NCI-H748 treated with DMSO at 0.1 percent for 48 hours (cell line): ENCODE data around the gene MVB12A.

Source experiments
- DNase-seq: peaks from one replicate; lab custom pipeline; 2025; lab: John Stamatoyannopoulos, UW

Gene MVB12A

DNA sequence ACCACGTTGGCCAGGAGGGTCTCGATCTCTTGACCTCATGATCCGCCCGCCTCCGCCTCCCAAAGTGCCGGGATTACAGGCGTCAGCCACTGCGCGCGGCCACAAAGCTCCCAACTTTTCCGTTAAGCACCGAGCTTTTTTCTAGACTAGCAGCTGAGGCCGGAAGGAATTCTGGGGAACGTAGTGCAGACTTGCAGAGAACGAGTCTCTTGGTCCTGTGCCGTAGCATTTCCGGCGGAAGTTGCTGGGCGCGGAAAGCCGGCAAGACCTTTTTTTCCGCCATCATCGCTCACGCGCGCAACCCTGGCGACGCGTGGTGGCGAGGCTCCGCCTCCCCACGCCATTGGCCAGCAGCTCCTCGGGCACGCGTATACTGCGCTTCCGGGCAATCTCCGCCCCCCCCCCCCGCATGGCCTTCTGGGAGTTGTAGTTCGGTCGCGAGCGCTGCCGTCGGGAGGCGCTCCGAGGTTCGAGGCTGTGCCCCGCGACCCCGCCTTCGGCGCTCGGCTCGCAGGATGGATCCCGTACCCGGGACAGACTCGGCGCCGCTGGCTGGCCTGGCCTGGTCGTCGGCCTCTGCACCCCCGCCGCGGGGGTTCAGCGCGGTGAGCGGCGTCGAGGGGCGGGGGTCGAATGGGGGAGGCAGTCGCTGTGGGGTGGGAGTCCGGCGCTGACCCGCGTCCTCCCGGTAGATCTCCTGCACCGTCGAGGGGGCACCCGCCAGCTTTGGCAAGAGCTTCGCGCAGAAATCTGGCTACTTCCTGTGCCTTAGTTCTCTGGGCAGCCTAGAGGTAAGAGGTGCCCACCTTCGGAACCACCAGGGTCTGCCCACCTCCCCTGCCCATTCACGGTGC lies at the start of gene MVB12A:
Gene MVB12A, plus strand, starts transcription at position 427 of the 854 bp plus-strand sequence. Its CDS starts 89 bp downstream, at position 516.
- DNase-seq, result peak; percentile 84

DNA sequence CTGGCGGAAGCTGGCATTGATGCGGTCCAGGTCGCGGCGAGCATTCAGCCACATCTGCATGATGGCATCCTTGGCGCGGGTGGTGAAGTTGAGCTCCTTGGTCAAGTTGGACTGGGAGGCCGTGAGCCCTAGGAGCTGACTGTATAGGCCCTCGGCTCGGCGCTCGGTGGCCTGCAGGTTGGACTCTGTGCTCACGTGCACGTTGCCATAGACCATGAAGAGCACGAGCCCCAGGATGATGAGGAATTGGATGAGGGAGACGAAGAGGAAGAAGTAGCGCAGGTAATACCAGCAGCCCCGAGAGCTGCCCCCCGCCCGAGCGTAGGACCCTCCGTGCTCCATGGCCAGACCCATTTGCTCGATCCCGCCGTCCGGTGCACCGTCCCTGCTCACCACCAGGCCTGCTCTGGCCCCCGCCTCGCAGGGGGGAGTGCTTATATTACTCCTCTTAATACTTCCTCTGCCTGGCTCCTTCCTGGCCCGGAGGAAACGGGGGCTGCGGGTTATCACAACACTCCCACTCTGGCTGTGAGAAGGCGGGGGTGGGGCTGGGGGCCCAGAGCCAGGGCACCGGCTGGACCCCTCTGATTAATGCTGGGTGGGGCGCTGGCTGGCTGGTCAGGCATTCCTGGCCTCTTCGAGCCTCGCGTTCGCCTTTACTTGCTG lies 42.8 kb upstream of the MVB12A start, which contains the start of gene PLVAP:
Gene PLVAP, minus strand, starts transcription at position 408 of the 666 bp plus-strand sequence. Its CDS starts 54 bp downstream, at position 354.
- DNase-seq, result no peak

DNA sequence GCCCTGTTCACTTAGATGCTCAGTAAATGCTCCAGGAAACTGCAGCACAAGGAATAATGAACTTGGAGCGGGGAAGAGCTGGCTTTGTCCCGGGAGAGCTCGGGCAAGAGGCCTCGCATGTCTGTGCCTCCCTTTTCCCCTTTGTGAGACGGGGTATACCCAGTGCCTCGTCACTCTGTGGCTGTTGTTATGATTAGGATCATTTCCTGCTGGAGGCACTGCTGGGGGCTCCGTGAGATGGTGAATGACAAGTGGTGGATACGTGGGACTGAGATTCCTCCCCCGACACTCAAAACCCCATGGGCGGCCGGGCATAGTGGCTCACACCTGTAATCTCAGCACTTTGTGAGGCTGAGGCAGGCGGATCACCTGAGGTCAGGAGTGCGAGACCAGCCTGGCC lies 41.6 kb upstream of the MVB12A start:
- no peak for DNase-seq

DNA sequence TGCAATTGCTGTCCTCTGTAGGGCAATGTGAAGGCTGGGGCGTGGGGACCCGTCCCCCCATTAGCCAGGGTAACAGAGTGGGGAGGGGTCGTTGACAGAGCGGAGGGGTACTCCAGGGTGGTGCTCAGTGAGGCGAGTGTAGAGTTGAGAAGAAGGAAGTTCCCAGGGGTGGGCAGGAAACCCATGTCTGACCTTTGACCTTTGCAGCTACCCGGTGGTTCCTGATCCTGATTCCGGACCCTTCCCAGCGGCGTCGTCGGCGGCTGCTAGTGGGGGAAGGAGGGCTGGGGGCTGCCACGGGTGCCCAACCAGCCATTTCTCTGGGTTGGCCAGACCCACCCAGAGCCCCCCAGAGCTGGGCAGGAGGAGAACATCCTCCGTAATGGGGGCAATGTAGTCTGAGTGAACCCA lies 40.6 kb upstream of the MVB12A start:
- DNase-seq, result no peak

DNA sequence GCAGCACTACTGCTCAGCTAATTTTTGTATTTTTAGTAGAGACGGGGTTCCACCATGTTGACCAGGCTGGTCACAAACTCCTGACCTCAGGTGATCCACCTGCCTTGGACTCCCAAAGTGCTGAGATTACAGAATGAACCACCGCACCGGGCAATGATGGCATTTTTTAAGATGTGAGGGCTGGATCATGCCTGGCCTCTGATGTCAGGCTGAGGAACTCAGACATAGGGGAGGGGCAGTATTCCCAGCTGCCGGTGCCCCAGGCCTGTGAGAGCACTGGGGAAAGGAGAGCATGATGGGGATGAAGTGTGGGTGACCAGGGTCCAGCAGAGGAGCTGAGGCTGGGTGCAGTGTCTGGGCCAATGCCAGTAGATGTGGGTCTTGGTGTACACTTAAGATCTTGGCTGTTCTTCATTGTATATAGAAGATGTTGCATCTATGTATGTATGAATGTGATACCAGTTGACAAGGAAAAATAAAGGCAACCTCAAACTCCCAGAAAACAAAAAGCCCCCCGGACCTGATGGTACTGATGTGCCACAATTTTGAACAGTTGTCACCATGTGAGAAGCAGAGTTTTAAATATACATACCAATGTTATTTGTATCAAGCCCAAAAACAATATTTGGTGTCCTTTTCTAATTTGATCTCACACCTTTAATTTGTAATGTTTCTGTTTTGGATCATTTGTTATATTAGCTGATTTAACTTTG lies 39.3 kb upstream of the MVB12A start:
- no peak for DNase-seq

DNA sequence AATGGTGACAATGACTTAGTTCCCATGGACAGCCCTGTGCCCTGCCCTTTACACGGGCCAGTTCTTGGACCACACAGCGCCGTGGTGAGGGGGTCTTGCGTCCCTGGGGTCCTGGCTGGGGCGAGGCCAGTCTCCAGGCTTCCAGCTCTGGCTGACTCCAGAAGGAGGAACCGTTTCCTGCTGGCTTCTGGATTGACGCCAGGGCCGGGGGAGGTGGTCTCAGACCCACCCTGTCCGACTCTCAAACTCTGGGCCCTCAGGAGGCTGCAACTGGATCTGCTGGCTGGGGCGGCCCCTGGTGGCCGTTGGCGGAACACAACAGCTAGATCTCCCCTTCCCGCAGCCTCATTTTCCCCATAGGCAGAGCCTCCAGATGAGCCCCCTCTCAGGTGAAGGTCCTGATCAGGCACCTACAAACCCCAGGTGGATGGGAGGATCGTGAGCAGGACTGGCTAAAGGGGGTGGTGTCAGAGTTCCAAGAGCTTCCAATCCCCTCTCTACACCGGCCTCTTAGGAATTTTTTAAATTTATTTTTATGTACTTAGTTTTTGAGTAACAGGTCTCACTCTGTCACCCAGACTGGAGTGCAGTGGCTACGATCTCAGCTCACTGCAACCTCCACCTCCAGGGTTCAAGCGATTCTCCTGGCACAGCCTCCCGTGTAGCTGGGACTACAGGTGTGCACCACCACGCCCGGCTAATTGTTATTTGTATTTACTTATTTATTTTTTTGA lies 33.8 kb upstream of the MVB12A start:
- peak; percentile 3 for DNase-seq

DNA sequence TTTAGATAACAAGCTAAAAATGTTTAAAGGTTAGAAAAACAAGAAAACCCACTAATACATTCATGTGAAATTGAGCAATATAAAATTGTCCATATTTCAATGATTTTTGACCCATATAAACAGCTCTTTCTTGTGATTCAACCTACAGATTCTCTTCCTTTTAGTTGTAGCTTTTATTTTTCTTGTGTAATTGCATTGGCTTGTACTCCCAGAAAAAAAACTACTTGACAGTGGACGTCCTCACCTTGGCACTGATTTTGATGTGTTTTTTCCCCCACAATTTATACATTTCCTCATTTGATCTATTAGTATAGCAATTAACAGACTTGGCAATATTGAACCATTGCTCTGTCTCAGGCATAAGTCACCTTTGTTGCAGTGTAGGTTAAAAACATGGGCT lies 30.6 kb upstream of the MVB12A start:
- DNase-seq, result no peak

DNA sequence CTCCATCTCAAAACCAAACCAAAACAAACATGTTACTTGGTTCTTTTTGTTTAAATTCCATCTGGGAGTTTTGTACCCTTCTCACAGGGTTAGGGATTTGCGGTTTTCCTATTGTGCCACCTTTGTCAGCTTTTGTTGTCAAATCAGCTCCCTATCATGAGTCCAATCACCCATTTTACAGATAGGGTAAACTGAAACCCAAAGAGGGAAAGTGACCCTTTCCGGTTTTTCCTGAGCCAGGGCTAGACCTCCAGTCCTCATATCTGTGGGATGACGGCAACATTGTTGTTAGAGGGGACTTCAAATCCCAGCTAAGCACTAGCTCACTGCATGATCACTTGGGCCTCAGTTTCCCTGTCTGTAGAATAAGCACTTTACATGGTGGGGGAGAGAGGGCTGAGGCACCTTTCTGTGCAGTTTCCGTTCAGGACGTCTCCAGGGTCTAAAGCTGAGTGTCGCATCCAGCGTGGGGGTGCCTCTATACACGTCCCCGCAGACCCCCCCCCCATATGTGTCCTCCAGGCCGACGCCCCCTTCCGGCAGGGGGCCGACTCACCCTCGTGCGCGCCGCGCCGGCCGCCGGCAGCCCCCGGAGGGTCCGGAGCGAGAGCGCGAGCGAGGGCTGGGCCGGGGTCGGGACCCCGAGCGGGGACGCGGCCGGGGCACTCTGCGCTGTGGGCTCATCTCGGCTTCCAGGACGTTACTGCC lies 29.7 kb upstream of the MVB12A start:
- no peak for DNase-seq

DNA sequence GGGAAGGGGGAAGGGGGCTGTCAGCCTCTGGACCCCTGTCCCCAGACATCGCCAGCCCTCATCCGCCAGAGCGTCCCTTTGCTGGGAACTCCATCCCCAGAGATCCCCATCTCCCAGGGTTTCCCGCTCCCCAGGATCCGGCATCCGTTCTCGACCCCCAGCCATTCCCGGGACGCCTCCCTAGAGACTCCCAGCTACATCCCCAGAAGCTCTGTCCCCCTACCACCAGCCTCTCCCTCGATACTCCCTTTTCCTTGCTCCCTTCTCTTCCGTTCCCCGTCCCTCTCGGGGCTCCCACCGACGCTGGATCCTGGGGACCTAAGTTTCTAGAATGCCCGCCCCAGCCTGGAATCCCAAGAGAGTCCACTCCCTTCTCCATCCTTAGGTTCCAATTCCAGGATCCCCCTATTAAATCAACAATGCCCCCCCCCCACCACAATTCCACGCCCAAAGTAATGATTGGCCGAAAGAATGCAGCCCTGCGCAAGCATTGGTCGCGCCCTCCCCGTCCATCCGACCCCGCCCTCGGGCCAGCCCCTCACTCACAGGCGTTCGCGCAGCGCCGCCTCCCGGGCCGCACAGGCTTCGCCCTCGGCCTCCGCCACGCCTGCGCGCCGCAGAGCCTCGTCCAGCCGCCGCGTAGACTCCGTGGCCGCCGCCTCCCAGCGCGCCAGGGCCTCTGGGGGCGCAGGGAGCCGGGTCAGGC lies 29.0 kb upstream of the MVB12A start:
- DNase-seq, result peak; percentile 57

DNA sequence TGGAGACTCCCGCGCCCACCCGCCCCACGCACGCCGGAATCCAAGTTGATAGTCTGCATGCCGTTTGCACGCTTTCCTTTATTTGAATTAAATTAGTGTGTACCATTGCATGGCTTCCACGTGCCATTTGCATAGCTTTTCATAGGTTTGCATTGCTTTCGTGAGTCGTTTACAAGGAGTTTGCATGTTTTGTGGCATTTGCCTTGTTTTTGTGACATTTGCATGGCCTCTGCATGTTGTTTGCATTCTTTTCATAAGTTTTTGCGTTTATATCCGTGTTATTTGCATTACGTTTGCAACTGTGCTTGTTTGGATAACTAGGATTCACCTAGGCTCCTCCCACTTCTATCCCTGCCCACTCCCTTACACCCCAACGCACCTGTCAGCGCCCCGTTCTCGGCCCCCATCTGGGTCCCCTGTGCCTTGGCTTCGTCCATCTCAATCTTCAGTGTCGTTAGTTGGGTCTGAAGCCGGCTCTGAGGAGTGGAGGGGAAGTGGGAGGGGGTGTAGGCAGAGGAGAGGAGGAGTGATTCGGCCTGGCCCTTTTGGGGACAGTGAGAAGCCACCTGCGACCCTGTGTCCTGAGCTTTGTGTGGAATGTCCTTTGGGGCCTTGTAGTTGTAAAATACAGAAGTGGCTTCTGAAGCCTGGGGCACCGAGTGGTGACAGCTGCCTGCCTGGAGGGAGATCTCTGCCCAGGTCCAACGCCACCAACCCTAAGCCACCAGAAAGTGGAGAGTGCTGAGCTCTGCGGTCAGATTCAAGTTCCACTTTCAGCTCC lies 28.3 kb upstream of the MVB12A start:
- DNase-seq, result no peak

DNA sequence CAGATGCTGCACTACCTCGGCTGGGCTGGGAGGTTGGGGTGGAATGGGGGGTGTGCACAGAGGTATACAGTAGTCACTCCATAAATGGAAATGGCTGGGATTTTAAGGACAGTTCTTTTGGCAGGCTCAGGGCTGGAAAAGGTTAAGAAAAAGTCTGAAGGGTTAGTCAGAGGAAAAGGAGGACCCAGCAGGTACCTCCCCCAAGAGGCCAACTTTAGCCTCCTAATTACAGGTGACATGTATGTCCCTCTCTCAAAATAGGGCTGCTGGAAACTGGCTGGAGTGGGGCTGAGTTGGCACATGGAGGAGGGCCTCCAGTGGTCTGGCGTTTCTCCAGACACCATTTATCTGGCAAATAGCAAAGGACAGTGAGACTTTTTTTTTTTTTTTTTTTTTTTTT lies 26.8 kb upstream of the MVB12A start:
- no peak for DNase-seq

DNA sequence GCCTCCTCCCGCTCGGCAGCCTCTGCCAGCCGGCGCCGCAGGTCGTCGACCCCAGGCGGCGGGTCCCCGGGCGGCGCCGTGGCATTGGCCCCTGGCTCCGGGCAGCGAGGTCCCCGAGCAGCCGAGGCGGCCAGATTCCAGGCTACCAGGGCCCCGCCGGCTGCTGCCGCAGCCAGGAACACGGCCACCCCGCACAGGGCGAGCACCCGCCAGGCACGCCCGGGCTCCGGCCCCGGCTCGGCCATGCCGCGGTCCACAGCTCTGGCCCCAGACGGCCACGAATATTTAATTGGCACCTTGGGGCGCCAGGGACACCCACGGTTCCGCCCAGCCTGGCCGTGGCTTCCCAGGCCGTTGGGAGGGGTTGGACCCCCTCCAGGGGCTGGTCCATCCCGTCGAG lies 25.9 kb upstream of the MVB12A start, which contains the start of gene CCDC194:
Gene CCDC194, minus strand, starts transcription at position 283 of the 400 bp plus-strand sequence. Its CDS starts 38 bp downstream, at position 245.
- no peak for DNase-seq

DNA sequence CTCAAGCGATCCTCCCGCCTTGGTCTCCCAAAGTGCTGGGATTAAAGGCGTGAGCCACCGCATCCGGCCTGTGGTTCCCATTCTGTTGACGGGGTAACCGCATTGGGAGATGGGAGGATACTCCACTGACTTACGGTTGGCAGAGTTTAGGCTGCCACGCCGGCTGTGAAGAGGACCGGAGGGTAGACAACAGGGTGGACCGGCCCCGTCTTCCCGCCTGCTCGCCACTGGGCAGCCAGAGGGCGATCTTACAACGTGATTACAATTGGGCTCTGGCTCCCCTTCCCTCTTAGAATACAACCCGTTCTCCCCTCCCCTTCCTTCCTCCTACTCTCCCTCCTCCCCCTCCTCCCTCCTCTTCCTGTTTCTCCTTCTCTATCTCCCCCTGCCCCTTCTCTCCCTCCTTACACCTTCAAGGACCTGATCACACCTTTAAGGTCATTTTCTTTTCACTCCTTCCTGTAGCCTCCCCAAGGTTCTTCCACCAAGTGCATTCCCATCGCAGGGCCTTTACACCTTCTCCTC lies 24.9 kb upstream of the MVB12A start:
- no peak for DNase-seq

DNA sequence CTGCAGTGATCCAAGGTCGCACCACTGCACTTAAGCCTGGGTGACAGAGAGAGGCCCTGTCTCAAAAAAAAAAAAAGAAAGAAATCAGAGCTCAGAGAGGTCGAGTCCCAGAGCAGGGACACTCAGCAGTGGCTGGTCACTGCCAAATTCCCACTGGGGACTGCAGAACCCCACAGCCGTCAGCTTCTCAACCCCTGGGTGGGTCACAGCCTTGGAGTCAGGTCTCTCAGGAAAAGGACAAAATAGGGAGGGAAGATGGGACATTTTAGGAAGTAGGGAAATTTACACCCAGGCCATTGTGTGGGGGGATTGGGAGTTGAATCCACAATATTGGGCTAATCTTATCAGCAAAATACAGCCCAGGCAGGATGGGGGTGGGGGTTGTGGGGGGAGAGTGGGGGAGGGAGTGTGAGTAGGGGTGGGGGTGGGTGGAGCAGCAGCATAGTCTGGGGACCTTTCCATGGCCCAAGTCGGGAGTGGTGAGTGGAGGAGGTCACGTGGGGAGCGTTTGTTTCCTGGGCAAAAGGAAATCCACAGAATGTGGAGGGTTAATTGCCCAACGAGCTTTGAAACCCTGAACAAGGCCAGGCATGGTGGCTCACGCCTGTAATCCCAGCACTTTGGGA lies 20.8 kb upstream of the MVB12A start:
- DNase-seq, result no peak

DNA sequence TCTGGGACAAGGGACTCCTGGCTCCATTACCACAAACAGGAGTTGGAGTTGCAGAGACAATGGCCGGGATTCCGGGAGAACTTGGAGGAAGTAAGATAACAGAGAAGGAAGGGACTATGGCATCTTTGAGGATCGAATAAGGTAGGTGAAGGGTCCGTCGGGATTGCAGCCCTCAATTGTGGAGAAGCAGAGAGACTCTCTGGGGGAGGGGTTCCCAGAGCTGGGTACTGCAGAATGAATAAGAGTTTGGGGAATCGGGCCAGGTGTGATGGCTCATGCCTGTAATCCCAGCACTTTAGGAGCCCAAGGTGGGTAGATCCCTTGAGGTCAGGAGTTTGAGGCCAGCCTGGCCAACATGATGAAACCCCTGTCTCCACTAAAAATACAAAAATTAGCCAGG lies 18.2 kb upstream of the MVB12A start:
- DNase-seq, result no peak

DNA sequence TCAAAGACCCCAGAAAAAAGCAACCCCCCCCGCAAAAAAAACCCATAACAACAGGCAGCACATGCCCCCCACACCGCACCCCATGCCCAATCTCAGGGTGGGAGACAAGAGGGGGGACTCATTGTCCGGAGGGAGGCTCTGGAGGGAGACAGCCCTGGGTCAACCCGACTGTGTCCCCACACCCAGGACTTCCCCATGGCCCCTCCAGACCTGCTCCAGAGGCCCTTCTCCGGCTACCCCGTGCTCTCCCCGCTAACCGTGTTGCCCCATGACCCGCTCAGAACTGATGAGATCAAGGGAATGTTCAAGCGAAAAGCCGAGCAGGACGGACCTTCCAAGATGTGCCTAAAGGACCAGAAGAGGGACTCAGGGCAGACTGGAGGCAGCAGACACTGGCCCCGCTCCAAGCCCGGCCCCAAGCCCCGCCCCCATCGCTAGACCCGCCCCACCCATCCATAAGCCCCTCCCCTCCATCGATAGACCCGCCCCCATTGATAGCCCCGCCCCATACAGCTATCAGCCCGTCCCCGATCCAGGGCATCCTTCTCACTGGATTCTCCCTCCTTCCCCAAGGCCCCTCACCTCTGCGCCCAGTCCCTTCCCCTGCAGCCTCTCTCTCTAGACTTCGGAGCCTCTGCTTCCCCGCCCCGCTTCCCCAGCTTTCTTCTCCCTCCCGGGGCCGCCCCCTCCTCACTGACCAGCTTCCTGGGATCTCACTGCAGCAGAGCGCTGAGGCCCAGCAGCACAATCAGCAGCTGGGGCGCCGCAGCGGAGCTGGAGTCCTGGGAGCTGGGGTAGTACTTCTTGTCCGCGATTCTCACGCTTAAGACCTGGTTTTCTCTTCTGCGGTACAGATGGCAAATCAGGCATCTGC lies 16.6 kb upstream of the MVB12A start:
- no peak for DNase-seq

DNA sequence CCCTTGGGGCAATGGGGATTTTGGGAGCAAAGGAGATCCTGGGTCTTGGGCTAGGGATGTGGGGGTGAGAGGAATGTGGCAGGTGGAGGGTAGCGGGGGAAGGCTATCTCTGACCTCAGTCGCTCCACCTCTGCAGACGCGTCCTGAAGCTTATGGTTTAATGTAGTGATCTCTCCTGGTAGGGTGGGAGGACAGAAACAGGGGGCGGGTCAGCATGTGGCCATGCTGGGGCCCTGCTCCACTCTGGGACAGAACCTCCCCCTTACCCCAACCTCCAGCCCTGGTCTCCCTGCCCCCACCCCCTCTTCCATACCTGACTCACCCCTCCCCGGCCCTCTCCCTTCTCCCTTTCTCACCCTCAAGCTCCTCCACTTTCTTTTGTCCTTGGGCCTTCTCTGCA lies 15.8 kb upstream of the MVB12A start:
- DNase-seq, result no peak
